Small intestine (tissue), 7 donors: ENCODE data around the gene SERTAD4. TPM values are rescaled to one million over a fixed set of nuclear protein-coding genes. Genes with fewer than 3 reads are reported as not detected.

Source experiments
- DNase-seq, 2 donors: peaks; one replicate each; pipeline versions ENCODE4 v3.0.0 to v3.0.0-alpha.2; 2013
- FAIRE-seq: peaks from 2 replicates; lab custom pipeline; 2012; peaks lifted over from hg19 to GRCh38; lab: Jason Lieb, UNC
- H3K27ac ChIP-seq, 3 donors: one replicate each; pipeline ENCODE4 v1.5.1; 2013; ENCODE audit warnings: low read length in 2 of 3, mild to moderate bottlenecking in 2 of 3, control low read depth in 1 of 3, inconsistent platforms in 1 of 3, low read depth in 1 of 3, moderate library complexity in 1 of 3
- H3K27me3 ChIP-seq, 3 donors: one replicate each; pipeline ENCODE4 v1.6.1; 2013; ENCODE audit warnings: low read length in 3 of 3, inconsistent platforms in 1 of 3; ENCODE audit not compliant: control insufficient read depth in 3 of 3, insufficient read depth in 3 of 3
- H3K36me3 ChIP-seq, 3 donors: one replicate each; pipeline ENCODE4 v1.6.1; 2013; ENCODE audit warnings: low read length in 3 of 3, inconsistent platforms in 1 of 3, low read depth in 1 of 3, mild to moderate bottlenecking in 1 of 3, moderate library complexity in 1 of 3; ENCODE audit not compliant: control insufficient read depth in 3 of 3, insufficient read depth in 2 of 3
- H3K4me1 ChIP-seq, 3 donors: one replicate each; pipeline ENCODE4 v1.6.1; 2013; ENCODE audit warnings: low read length in 2 of 3, inconsistent platforms in 1 of 3, low read depth in 1 of 3, mild to moderate bottlenecking in 1 of 3, moderate library complexity in 1 of 3; ENCODE audit not compliant: control insufficient read depth in 3 of 3, insufficient read depth in 2 of 3
- H3K4me3 ChIP-seq, 3 donors: one replicate each; pipeline ENCODE4 v1.5.1; 2013; ENCODE audit warnings: low read length in 3 of 3, control low read depth in 1 of 3, inconsistent platforms in 1 of 3, low read depth in 1 of 3, mild to moderate bottlenecking in 1 of 3, moderate library complexity in 1 of 3
- H3K9me3 ChIP-seq, 2 donors: one replicate each; pipeline ENCODE4 v1.6.1; 2013; ENCODE audit warnings: low read depth in 1 of 2, low read length in 1 of 2; ENCODE audit not compliant: control insufficient read depth in 2 of 2, insufficient read depth in 1 of 2
- WGBS, 3 donors: extraction: QIAGEN DNeasy Blood & Tissue Kit; methylation state at CpG; one replicate each; pipeline ENCODE4 v1.1.7; 2013; 5-methylcytosine and 5-hydroxymethylcytosine counted together
- polyA plus RNA-seq, 4 donors: library from polyadenylated mRNA; stranded (reverse) in 3 of 4; unstranded in 1 of 4; fragments of 200-250 nt in 3 of 4; fragments of 120-200 nt in 1 of 4; gene quantifications; one replicate each; pipeline versions ENCODE4 v1.2.1 to v1.2.3, GENCODE V29; 2013
- donor health status: healthy with polysubstance abuse.
- donor health status: control.
- donor health status: control.
- donor health status: Bipolar disorder and iron deficiency.
- donor health status: healthy.

Gene SERTAD4
- polyA plus RNA-seq, 4 donors: 0.88 to 1.0 TPM; not detected in 2

DNA sequence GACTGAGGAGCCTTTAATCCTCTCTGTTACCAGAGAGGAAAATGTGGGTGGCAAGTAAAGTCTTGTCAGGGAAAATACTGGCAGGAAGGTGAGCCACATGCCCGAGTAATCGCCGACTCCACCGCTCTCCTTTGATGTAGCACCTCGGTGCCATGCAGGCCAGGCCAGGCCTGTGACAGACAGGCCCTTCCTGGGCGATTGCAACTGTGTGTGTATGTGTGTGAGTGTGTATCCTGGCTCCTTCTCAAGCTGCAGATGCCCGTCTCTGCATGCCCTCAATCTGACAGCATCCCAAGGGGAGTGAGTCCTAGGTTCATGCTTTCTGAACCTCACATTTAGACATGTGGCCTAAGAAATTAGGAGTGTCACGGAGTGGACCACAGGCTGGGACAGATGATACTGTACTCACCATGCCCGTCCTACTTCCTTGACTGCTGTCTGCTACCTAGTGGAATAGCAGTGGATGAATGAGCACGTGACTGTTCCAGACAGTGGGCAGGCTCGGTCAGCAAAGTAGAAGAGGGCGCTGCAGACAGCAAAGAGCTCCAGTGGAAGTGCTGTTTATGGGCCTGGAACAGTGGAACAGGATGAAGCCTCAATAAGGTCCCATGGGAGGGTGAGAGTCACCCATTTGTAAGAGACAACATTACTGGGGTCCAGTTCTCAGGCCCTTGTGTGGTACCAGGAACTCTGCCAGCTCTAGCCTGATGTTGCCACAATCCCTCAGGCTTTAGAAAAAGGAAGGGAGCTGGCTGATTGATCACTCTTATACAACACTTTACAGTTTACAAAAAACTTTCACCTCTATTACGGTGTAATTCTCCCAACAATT lies 25.3 kb downstream of the SERTAD4 start:
- H3K27me3 ChIP-seq: peaks cover 0 to 40% (median 0%) of the 10 kb centered on the region in 3 donors
- no peak overlapping the region for H3K27ac ChIP-seq
- DNase-seq (no peak), FAIRE-seq (no peak)
- H3K4me3 ChIP-seq: no peak overlapping the region
- 81 to 85% (median 83%) methylated on average over 13 of the region's 13 CpGs for WGBS, 3 donors
- no peaks in the 10 kb centered on the region for H3K36me3 ChIP-seq
- H3K9me3 ChIP-seq: no peaks in the 10 kb centered on the region
- H3K4me1 ChIP-seq: peaks cover 0 to 7% (median 3%) of the 10 kb centered on the region in 3 donors

DNA sequence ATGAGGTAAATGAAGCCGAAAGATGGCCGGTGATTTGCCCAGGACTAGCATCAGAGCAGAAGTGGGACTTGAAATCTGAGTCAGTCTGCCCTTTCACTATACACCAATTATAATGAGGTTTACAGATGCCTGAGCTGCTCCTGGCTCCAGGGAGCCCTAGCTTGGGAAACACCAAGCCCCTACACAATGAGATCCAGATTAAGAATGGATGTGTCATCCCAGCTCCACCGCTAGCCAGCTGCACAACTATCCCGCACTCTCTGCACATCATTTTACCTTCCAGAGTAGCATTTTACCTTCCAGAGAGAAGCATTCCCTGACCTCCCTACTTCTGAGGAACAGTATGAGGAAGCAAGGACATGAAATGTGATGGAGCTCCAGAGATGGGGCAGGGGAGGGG lies 27.0 kb downstream of the SERTAD4 start:
- Histone ChIP-seq H3K36me3 (no peaks in the 10 kb centered on the region), H3K4me3 (no peak overlapping the region), H3K9me3 (no peaks in the 10 kb centered on the region), H3K27ac (no peak overlapping the region), H3K4me1 (peaks cover 0 to 3% (median 2%) of the 10 kb centered on the region in 3 donors), H3K27me3 (peaks cover 0 to 28% (median 0%) of the 10 kb centered on the region in 3 donors)
- no peak for FAIRE-seq
- no peak for DNase-seq
- WGBS, 3 donors: 67 to 93% (median 82%) methylated on average over 4 of the region's 4 CpGs

GRCh38 chr1:210260096-210260495 lies 27.5 kb downstream of the SERTAD4 start:
- no peak for DNase-seq
- 53 to 60% (median 59%) methylated on average over 4 of the region's 4 CpGs for WGBS, 3 donors
- H3K36me3 ChIP-seq: no peaks in the 10 kb centered on the region
- peaks cover 0 to 24% (median 0%) of the 10 kb centered on the region in 3 donors for H3K27me3 ChIP-seq
- no peak overlapping the region for H3K27ac ChIP-seq
- no peak for FAIRE-seq
- H3K4me3 ChIP-seq: no peak overlapping the region
- H3K4me1 ChIP-seq: peaks cover 0 to 3% (median 2%) of the 10 kb centered on the region in 3 donors
- H3K9me3 ChIP-seq: no peaks in the 10 kb centered on the region

GRCh38 chr1:210262167-210262896 lies 29.7 kb downstream of the SERTAD4 start:
- FAIRE-seq: no peak
- DNase-seq: peak in 1 of 2 donors; percentile 16
- Histone ChIP-seq H3K27ac (peak overlapping the region in 2 of 3 donors; percentile 48 to 51), H3K9me3 (no peaks in the 10 kb centered on the region), H3K27me3 (peaks cover 0 to 17% (median 0%) of the 10 kb centered on the region in 3 donors), H3K4me1 (peaks cover 0 to 3% (median 2%) of the 10 kb centered on the region in 3 donors), H3K36me3 (no peaks in the 10 kb centered on the region), H3K4me3 (no peak overlapping the region)
- 38 to 56% (median 49%) methylated on average over 8 of the region's 8 CpGs for WGBS, 3 donors

- no peak for DNase-seq
- Histone ChIP-seq H3K36me3 (no peaks in the 10 kb centered on the region), H3K4me1 (peaks cover 0 to 3% (median 2%) of the 10 kb centered on the region in 3 donors), H3K9me3 (no peaks in the 10 kb centered on the region), H3K4me3 (no peak overlapping the region), H3K27ac (peak overlapping the region in 2 of 3 donors; percentile 48 to 51), H3K27me3 (peaks cover 0 to 16% (median 0%) of the 10 kb centered on the region in 3 donors)
- FAIRE-seq: no peak
- WGBS, 3 donors: 61 to 90% (median 84%) methylated on average over 4 of the region's 4 CpGs
Measured at GRCh38 chr1:210262897-210263272, 30.3 kb downstream of the SERTAD4 start.

DNA sequence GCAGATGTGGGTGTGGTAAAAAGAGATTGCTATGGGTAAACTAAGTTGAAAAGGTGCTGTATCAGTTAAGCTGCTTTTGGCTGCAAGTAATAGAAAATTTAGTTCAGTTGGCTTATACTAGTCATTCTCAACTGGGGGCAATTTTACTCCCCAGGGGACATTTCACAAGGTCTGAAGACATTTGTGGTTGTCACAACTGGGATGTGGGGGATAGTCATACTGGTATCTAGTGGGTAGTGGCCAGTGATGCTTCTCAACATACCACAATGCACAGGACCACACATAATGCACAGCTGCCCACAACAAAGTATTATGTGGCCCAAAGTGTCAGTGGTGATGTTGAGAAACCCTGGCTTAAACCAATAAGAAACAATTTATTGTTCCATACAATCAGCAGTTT lies 31.4 kb downstream of the SERTAD4 start:
- no peak for FAIRE-seq
- Histone ChIP-seq H3K36me3 (no peaks in the 10 kb centered on the region), H3K27ac (no peak overlapping the region), H3K27me3 (peaks cover 0 to 13% (median 0%) of the 10 kb centered on the region in 3 donors), H3K4me1 (peaks cover 0 to 3% (median 2%) of the 10 kb centered on the region in 3 donors), H3K9me3 (no peaks in the 10 kb centered on the region), H3K4me3 (no peak overlapping the region)
- DNase-seq: no peak

DNA sequence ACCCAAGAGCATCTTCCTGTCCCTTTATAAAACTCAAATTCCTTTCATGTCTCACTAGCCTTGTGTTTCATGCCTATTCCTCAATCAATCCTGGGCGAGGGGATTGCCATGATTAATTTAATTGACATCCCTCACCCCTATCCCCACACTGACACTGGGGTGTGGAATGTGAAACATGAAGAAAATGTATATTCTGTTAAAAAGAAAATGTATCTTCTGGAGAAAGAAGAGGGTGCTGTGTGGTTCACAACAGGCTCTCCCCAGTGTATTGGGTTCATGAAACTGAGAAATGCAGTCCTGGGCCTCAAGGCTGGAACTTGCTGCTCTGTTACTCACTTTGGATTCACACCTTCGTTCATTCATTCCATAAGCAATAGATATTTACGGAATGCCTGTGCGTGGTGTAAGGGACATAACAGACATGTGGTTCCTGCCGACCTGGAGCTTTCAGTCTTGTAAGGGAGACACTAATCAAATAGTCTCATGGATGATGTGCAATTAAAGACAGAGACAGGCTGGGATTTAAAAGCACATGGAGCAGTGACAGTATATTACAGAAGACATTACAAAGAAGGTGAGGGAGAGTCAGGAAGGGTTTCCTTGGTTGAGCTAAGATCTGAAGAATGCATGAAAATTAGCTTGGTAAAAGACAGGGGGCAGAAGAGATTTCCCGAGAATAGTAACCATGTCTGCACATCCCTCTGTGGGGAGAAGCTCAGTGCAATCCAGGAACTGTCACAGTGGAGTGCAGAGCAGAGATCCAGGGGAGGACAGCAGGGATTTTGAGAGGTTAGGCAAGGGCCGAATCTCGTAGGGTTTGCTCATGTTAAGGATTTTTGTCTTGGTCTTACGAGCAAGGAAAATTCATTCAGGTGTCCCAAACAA lies 32.1 kb downstream of the SERTAD4 start:
- no peaks in the 10 kb centered on the region for H3K9me3 ChIP-seq
- no peaks in the 10 kb centered on the region for H3K36me3 ChIP-seq
- DNase-seq (no peak), FAIRE-seq (no peak)
- WGBS, 3 donors: 71 to 74% (median 72%) methylated on average over 9 of the region's 9 CpGs
- peaks cover 0 to 13% (median 0%) of the 10 kb centered on the region in 3 donors for H3K27me3 ChIP-seq
- peaks cover 0 to 3% (median 2%) of the 10 kb centered on the region in 3 donors for H3K4me1 ChIP-seq
- no peak overlapping the region for H3K4me3 ChIP-seq
- H3K27ac ChIP-seq: no peak overlapping the region
